Retina (tissue), 1 donor: ENCODE measurements around the gene XPO6.

Experiments used
- DNase-seq: peaks from one replicate; pipeline ENCODE4 v3.0.0-alpha.2; 2016

XPO6 gene

GRCh38 chr16:28207399-28207798 is 4.4 kb downstream of the XPO6 start:
- DNase-seq = no peak

GRCh38 chr16:28205974-28206373 is 5.8 kb downstream of the XPO6 start:
- DNase-seq = no peak

GRCh38 chr16:28205117-28205899 is 6.5 kb downstream of the XPO6 start:
- DNase-seq = no peak

GRCh38 chr16:28204622-28205021 is 7.1 kb downstream of the XPO6 start:
- DNase-seq = no peak

DNA sequence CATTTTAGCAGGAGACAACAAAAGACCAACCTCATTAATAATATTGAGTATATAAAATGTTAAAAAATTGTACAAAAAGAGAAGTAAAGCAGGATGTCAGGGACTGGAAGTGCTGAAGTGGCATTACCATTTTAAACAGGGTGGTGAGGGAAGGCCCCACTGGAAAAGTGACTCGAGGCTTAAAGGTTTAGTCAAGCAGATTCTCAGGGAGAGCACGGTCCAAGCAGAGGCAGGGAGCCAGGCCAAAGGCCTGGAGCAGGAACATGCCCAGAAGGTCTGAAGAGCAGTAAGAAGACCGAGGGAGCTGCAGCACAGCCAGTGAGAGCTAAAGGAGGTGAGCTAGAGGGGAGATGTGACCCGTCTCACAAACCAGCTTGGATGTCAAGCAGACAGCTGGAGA is 7.6 kb downstream of the XPO6 start:
- DNase-seq = no peak

DNA sequence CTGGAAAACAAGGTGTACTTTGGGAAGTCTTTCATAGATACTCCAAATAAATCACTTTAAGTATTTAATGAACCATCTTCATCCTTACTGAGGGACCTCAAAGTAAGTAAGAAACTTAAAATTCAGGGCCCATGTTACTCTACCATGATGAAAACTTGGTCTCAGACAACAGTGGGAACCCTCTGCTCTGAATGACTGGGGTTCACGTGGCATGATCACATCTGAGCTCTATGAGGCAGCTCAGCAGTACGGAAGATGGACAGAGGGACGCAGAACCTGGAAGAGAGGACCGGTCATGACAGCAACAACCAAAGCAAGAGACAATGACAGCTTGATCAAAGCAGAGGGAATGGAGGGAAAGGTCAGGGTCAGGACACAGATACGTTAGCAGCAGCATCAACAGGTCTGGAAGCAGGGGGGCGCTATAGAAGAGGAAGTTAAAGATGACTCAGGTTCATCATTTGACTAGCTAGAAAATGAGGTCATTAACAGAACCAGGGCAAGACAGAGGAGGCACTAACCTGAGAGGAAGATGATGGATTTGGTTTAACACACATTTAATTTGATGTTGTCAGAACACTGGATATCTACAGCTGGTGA is 9.5 kb downstream of the XPO6 start:
- DNase-seq = no peak

DNA sequence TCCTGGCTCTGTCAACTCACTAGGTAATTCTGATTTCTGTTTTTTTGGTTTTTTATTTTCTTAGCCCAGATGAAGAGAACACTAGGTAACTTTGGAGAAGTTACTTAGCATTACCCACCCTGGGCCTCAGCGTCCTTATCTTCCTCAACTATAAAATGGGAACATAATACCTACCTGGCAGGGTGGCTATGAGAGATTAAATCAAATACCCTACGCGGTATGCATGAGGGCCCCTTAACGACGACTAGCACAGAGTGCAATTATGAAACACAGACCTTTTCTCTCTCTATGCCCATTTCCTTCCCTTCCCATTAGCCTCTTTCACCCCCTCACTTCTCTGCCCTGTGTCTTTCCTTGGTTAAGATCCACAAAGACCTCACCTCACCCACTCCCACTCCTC is 11.1 kb downstream of the XPO6 start:
- no peak for DNase-seq

- DNase-seq = no peak
Observed at GRCh38 chr16:28196387-28196987, 15.3 kb downstream of the XPO6 start.

- no peak for DNase-seq
Observed at GRCh38 chr16:28195859-28196258, 15.9 kb downstream of the XPO6 start.

DNA sequence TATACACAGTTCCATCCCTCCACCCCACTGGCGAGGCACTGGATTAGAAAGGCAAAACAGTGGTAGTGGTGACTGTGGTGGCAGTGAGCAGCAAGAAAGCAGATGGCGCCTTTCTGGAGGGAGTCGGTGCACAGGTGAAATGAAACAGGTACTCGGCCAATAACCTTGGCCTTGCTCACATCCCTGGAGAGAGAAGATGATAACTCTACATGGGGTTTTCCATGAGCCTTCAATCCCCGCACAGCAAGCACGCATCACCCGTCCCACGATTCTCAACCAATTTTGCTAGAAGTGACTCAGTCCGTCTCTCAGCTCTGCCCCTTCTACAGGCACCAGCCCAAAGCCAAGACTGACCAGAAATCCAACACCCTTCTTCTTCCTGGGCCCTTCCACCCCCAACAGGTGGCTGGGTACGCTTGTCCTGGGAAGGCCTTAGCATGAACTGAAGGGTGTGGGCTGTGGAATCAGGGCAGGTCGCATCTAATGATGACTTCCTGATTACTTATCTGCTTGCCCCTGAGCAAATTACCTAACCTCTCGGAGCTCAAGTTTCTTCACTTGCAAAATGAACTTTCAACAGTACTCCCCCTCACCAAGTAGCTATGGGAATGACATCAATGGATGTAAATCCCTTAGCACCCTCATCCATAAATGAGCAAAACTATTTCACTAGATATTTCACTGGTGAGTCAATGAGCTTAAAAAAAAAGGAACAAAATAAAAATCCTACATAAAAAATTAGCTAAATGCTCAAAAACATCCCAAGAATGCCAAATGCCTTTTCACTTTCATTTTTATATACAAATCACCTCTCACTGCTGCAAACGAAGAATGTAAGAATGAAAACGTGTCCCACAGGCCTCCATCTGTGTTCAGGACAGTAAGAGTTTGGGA is 18.0 kb downstream of the XPO6 start:
- DNase-seq = no peak

DNA sequence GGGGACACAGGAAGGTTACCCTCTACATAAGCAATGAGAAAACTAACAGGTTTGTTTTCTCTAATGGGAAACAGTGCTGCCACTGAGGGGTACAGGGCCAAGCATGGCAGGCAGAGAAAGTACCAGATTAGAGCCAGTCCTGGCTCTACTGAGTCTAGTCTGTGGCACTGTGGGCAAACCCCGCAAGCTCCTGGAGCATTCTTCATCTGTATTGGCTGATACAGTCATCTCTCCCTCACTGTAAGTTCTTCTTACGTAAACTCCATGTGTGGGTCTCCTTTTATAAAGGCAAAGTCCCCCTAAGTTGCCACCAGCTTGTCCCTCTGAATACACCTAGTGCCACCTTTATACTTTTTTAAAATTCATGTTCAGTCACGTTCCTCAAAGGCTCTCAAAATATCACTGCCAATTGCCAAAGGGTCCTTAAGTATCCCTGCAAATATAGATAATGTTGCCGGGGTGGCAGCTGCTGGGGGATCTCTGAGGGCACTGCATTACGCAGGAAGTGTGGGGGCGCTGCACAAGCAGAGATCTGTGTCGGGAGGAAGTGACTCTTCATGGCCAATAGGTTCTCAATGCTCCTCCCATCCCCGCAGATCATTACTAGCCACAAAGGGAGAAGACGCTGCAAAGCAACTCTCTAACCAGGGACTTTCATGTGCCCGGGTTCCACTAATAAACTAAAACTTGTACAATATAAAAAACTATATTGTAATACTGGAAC is 18.8 kb downstream of the XPO6 start:
- DNase-seq = no peak

DNA sequence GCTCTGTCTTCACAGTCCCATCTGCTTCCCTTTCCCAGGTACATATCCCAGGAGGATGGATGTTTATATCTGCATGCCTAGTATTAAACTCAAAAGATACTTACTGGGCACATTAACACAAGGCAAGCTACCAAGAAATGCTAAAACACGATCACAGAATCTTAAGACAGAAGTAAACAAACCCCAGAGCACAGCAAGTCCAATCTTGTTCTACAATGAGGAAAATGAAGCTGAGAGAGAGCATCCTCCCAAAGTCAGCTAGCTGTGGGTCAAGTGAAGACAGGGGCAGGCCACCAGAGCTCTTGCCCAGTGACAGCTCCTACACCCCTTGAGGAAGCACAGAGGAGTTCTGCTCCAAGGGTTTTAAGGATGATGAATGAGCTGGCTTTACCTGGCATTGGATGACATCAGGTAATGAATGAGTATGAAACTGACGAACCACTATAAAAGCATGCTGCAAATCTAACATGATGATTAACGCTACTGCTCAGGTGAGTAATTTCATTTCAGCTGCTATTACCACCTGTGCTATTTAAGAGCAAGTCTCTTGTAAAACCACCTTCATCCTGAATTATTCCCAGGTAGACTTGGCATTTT is 20.3 kb downstream of the XPO6 start:
- DNase-seq = no peak

DNA sequence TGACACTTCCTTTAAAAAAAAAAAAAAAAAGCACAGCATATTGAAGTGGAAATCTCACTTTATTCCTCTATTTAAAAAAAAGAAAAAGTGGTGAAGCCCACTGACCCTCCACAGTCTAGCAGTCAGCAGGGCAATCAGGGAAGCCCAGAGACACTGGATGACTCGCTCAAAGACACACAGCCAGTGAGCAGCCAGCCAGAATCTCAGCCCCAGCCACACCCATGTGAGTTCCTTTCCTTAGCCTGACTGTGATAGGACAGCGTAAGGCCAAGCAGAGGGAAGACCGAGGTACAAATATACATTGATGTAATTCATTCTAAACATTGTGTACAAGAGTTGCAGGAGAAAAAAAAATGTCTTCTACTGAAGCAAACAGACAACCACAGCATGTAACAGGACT is 22.5 kb downstream of the XPO6 start:
- DNase-seq = no peak

DNA sequence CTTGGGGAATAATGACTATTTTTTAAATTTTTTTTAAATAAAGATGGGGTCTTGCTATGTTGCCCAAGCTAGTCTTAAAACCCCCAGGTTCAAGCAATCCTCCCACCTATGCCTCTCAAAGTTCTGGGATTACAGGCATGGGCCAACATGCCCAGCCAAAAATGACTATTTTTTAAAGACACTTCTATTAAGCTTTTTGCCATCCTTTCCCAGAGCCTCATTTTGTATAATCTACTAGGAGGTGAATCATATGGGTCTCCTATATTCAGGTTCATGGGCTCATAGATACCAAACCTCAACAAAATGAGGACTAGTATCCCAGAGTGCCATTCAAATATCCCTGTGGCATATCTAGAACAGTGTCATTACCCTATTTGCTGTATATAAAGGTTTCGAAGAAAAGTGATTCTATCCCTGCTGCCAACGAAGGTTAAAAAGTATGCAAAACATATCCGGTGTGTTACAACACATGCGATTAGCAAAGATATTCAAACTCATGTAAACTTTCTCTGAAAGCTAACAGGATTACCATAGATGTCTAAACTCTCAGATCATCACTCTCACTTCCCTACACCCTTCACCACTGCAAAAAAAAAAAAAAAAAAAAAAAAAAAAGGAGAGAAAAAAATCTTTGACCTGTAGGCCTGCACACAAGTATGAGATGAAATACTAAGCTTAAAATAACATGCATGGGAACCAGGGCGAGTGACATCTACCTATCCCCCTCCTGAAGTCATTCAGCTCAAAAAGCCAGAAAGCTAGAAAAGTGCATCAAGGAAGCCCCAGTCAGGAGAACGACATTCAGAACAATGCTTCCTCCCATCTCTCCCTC is 23.5 kb downstream of the XPO6 start:
- no peak for DNase-seq

- no peak for DNase-seq
Observed at GRCh38 chr16:28187595-28188004, 24.2 kb downstream of the XPO6 start.

DNA sequence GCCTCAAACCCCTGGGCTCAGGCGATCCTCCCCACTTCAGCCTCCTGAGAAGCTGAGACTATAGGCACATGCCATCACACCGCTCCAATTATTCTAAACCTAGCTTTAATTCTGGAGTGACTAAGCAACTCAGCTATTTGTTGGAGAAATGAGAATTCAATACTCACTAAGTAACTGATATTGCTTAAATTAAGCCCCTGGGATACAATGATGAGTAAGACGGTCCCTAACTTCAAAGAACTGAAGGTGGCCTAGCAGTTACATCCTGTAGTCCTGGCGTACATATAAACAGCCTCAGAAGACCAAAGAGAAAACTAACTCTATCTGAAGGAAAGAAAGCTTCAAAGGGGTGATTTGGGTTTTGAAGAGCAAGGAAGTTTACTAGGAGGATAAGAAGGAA is 25.0 kb downstream of the XPO6 start:
- no peak for DNase-seq

GRCh38 chr16:28185696-28186095 is 26.1 kb downstream of the XPO6 start:
- DNase-seq = no peak

GRCh38 chr16:28184625-28185024 is 27.1 kb downstream of the XPO6 start:
- DNase-seq = no peak

DNA sequence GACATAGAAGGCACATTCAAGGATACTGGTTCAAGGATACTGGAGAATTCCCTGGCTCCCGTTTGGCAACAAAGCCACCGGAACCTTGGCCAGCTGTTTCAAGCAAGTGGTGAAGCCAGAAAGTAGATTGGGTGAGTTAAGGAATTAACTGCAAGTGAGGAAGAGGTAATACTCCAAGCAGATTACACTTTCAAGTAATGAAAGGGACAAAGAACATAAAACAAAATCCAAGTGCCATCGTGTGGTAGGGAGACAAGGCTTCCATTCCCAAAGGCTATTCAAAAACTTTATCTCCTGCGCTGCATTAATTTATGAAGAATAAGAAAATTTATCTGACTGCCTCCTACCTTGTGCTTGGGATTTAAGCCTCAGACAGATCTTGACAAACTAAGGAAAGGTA is 27.8 kb downstream of the XPO6 start:
- no peak for DNase-seq

DNA sequence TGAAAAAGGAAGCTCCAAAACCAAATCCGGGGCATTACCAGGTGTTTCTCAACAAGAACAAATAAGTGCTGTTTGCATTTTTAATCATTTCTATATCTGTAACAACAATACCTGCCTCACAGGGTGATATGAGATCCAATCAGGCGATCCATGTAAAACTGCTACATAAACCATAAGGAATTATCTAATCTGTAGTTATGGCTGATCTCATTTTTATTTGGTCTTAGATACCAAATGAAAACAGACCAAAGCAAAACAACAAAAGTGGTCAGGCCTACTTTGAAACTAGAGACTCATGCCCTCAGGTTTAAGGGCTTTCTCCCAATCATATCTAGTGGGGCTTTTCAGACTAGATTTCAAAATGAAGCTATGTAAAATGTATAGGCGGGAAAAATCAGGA is 28.3 kb downstream of the XPO6 start:
- no peak for DNase-seq

GRCh38 chr16:28182801-28183200 is 29.0 kb downstream of the XPO6 start:
- DNase-seq = no peak
